HG03139 (cell line): Measurements from ENCODE around the gene MAP2K6.

Source experiments
- ATAC-seq: cut with Tn5 transposase; IDR thresholded peaks from one replicate; pipeline ENCODE4 v1.9.1; 2021; ENCODE audit not compliant: unreplicated experiment

Gene MAP2K6

GRCh38 chr17:69574257-69575197 lies 160.0 kb downstream of the MAP2K6 start:
- no peak for ATAC-seq

DNA sequence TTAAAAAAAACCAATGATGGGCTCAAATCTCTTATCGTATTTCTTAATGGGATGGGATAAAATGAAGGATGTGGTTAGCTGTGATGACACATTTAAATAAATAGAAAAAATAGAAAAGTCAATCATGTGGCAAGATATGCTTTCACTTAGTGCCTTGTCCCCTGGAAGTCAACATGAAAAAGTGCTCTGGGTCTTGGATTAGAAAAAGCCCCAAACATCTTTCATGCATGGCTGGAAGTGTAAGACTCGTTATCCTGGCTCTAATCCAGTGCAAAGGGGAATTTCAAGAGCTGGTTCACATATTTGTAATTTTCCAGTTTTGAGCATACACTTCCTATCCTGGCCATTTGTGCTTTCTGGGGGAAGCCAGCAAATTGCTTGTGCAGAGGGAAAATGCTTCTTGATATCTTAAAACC lies 160.9 kb downstream of the MAP2K6 start:
- ATAC-seq, result no peak

DNA sequence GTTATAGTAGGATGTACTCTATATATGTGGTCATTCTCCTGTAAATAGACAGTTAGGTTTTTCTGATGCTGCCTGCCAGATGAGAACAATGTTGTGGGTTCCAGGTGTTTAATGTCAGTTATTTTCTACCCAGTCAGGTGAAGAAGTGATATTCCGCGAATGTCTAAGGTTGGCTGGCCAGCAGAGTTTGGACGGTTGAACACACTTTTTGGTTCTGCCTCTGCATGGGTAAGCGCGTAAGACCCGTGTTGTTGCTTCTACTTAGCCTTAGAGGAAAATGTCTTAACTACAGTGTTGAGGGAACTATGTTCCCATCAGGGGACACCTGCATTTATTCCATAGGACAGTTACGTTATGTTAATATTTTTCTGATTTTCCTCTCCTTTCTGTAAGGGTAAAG lies 162.6 kb downstream of the MAP2K6 start:
- ATAC-seq, result no peak

- ATAC-seq, result no peak
Observed at GRCh38 chr17:69578385-69578936, 164.0 kb downstream of the MAP2K6 start.

GRCh38 chr17:69579961-69580677 lies 165.6 kb downstream of the MAP2K6 start:
- ATAC-seq, result no peak

GRCh38 chr17:69581061-69581961 lies 166.8 kb downstream of the MAP2K6 start:
- peak; percentile 77 for ATAC-seq

GRCh38 chr17:69588316-69588715 lies 173.8 kb downstream of the MAP2K6 start:
- no peak for ATAC-seq

DNA sequence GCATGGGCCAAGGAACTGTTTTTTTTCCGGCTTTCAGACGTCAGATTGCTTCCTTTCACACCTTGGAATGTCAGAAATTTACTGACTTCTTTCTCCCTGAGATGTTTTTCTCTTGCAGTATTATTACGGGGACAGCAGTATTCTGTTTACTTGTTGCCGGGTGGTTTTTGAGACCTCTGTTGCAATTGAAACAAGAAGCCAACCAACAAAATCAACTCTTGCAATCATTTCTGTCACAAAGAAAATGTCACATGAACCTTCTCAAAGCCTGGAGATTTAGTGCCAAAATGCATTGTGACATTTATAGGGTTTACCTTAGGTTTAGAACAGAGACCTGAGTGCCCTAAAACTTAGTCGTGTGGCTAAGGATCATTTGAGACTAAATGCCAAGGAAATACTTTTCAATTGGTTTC lies 174.3 kb downstream of the MAP2K6 start:
- ATAC-seq, result no peak

- no peak for ATAC-seq
Observed at GRCh38 chr17:69590671-69591070, 176.2 kb downstream of the MAP2K6 start.

GRCh38 chr17:69592692-69593350 lies 178.3 kb downstream of the MAP2K6 start:
- no peak for ATAC-seq

DNA sequence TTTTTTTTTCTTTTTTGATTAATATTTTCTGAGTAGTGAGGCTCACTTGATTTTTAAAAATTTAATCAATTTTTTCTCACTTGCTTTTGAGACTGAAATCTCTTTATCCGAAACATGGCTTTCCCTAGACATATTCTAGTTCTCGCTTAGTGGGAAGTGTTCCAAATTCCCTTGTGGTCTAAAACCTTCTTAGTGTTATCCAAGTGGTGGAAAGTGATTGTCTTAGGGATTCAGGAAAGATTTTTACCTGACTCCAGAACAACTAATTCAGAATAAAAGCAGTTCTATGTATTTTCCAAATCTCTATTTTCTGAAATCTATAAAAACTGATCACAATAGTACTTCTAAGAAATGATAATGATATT lies 178.8 kb downstream of the MAP2K6 start:
- ATAC-seq, result no peak

DNA sequence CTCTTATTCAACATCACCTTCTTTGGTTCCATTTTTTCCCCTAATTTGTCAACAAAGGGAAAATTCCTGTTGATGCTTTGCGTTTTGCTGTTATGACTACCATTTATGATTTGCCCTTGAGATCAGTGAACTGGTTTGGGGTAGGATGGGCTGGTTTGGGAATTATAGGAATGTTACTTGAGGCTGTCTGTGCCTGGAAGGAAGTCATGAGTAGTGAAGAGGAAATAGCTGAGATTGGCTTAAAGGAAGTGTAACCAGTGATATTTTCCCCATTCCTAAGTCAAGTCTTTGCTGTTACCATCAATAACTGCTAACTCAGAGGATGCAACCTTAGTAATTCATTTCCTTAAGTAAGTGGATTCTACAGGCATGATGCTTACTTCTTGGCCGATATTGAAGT lies 179.2 kb downstream of the MAP2K6 start:
- ATAC-seq, result no peak

- no peak for ATAC-seq
Observed at GRCh38 chr17:69594641-69595040, 180.1 kb downstream of the MAP2K6 start.

GRCh38 chr17:69596141-69596540 lies 181.6 kb downstream of the MAP2K6 start:
- no peak for ATAC-seq

GRCh38 chr17:69597898-69598692 lies 183.6 kb downstream of the MAP2K6 start:
- ATAC-seq, result no peak

GRCh38 chr17:69602972-69603371 lies 188.5 kb downstream of the MAP2K6 start:
- no peak for ATAC-seq
